SK-N-MC (cell line): ENCODE measurements around the gene TSFM.

Source experiments
- EZH2 ChIP-seq: fragments of 200-600 bp; sonication (generic); IDR thresholded peaks from one replicate; pipeline ENCODE4 v1.6.1; 2017; ENCODE audit warnings: antibody characterized with exemption
- POLR2AphosphoS5 ChIP-seq: IDR thresholded peaks from 2 replicates; pipeline ENCODE4 v1.6.1; 2012; ENCODE audit warnings: mild to moderate bottlenecking, low read depth, low read length, borderline replicate concordance

DNA sequence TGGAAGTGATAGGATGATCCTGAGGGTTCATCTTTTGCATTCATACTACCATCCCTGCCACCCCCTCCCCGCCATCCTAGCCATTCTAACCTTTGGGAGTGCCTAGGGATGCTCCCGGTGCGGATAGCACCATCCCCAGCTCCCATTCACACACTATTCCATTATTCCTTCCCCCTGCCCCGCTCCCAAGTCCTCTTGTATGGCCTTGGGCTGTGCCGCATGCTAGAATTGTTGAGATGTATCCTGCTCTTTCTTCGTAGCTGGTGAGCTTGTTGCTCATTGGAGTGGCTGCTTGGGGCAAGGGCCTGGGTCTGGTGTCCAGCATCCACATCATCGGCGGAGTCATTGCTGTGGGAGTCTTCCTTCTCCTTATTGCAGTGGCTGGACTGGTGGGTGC is 37.1 kb upstream of the TSFM start:
- TF ChIP-seq POLR2AphosphoS5, result peak; percentile 62
- no peak for TF ChIP-seq EZH2
